BE2C (cell line): ENCODE results near the gene EIF1AD. TPM values are rescaled to one million over a fixed set of nuclear protein-coding genes. Genes with fewer than 3 reads are reported as not detected.

ENCODE experiments used
- DNase-seq: peaks from one replicate; pipeline ENCODE4 v3.0.0-alpha.2; 2020
- H3K27me3 ChIP-seq: fragments of 250-450 bp; sonication (Bioruptor Pico); 2 replicates; pipeline ENCODE4 v1.5.1; 2020; ENCODE audit warnings: mild to moderate bottlenecking
- H3K36me3 ChIP-seq: fragments of 250-450 bp; sonication (Bioruptor Pico); 2 replicates; pipeline ENCODE4 v1.5.1; 2020; ENCODE audit warnings: mild to moderate bottlenecking
- H3K4me1 ChIP-seq: fragments of 250-450 bp; sonication (Bioruptor Pico); 2 replicates; pipeline ENCODE4 v1.5.1; 2020
- H3K4me3 ChIP-seq: 2 replicates; pipeline ENCODE4 v1.5.1; 2011; ENCODE audit warnings: low read depth, low read length
- H3K9me3 ChIP-seq: fragments of 250-450 bp; sonication (Bioruptor Pico); 2 replicates; pipeline ENCODE4 v1.5.1; 2020
- CTCF ChIP-seq: IDR thresholded peaks from 2 replicates; pipeline ENCODE4 v1.5.1; 2012; ENCODE audit warnings: mild to moderate bottlenecking, low read depth, low read length
- polyA plus RNA-seq: library from polyadenylated mRNA; unstranded; fragments of >200 nt; gene quantifications from one replicate; pipeline ENCODE4 v1.2.1, GENCODE V29; 2012; ENCODE audit warnings: low read depth, missing spikeins; ENCODE audit not compliant: insufficient read length, insufficient read depth

The EIF1AD gene
- polyA plus RNA-seq, result 94.0 TPM

- H3K4me3 ChIP-seq, result peak within 1 kb of the TSS; percentile 89
- TF ChIP-seq CTCF, result no peak
- peaks cover 53% of the 10 kb centered on the region for H3K36me3 ChIP-seq
- H3K9me3 ChIP-seq, result no peaks in the 10 kb centered on the region
- peak; percentile 93 for DNase-seq
- H3K4me1 ChIP-seq, result no peaks in the 10 kb centered on the region
- H3K27me3 ChIP-seq, result no peaks in the 10 kb centered on the region
These were observed at the start of gene EIF1AD, which contains the start of gene BANF1 for GRCh38 chr11:66001942-66002647. Gene EIF1AD, minus strand, starts transcription at chr11:66002157. Its CDS starts 1,768 bp downstream, at chr11:66000389. Gene BANF1, plus strand, starts transcription at chr11:66002503. Its CDS starts 748 bp downstream, at chr11:66003251.

GRCh38 chr11:66051371-66051765 lies 49.4 kb upstream of the EIF1AD start:
- H3K4me3 ChIP-seq, result peak overlapping the region; percentile 80
- no peak for TF ChIP-seq CTCF
- H3K9me3 ChIP-seq, result no peaks in the 10 kb centered on the region
- H3K4me1 ChIP-seq, result peaks cover 6% of the 10 kb centered on the region
- peaks cover 19% of the 10 kb centered on the region for H3K36me3 ChIP-seq
- no peak for DNase-seq
- no peaks in the 10 kb centered on the region for H3K27me3 ChIP-seq

- peaks cover 15% of the 10 kb centered on the region for H3K36me3 ChIP-seq
- peaks cover 6% of the 10 kb centered on the region for H3K4me1 ChIP-seq
- H3K4me3 ChIP-seq, result no peak overlapping the region
- no peaks in the 10 kb centered on the region for H3K9me3 ChIP-seq
- no peaks in the 10 kb centered on the region for H3K27me3 ChIP-seq
- DNase-seq, result no peak
- no peak for TF ChIP-seq CTCF
These were observed 48.7 kb upstream of the EIF1AD start for GRCh38 chr11:66050581-66051231.

GRCh38 chr11:66048547-66049323 lies 46.8 kb upstream of the EIF1AD start, which contains the start of gene GAL3ST3:
Gene GAL3ST3, minus strand, starts transcription at chr11:66049161. Its CDS starts 3,746 bp downstream, at chr11:66045415.
- Histone ChIP-seq H3K4me3 (peak within 1 kb of the TSS; percentile 35), H3K36me3 (no peaks in the 10 kb centered on the region; the same call in 1 of the 2 replicates), H3K27me3 (no peaks in the 10 kb centered on the region), H3K9me3 (no peaks in the 10 kb centered on the region), H3K4me1 (peaks cover 6% of the 10 kb centered on the region)
- no peak for DNase-seq
- TF ChIP-seq CTCF, result no peak

- H3K4me3 ChIP-seq, result no peak overlapping the region
- DNase-seq, result no peak
- H3K9me3 ChIP-seq, result no peaks in the 10 kb centered on the region
- H3K36me3 ChIP-seq, result no peaks in the 10 kb centered on the region
- H3K4me1 ChIP-seq, result peaks cover 6% of the 10 kb centered on the region
- TF ChIP-seq CTCF, result no peak
- H3K27me3 ChIP-seq, result no peaks in the 10 kb centered on the region
These were observed 45.8 kb upstream of the EIF1AD start for GRCh38 chr11:66047541-66048365.
